ENCODE measurements around the gene SPSB4.

Gene SPSB4

DNA sequence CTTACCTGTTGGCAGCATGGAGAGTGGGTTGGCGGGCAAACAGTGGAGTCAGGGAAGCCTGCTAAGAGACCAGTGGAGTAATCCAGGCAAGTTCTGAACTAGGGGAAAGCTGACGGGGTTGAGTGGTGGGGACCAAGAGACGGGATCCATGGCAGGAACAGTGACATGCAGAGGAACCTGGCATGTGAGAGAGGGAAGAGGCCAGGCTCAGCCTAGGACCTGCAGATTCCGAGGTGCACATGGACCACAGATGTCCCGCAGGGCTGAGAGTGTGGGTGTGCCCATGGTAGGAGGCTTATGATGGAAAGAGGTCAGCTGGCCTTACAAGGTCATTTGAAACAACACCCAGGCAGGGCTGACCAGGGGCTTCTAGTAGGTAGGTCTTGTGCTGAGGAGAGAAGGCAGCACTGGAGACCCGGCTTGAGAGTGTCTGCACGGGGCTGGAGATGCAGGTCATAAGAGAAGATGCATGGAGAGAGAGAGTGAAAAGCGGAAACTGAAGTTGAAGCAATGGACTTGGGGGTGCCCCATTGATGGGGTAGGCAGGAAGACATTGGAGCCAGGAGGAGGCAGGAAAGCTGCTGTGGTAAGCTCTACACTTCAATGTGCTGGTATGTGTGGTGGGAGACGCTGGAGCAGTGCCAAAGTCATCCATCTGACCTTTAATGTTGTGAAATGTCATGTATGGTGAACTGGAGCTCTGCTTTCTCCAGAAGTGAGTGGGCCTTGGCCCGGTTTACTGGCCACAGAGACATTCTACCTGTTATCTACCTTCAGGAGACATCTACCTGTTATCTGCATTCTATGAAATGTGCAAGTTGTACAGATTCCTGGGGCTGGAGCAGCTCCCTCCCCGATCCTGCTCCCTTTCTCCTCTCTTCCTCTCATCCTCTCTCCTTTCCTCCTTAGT lies 4.6 kb downstream of the SPSB4 start:
- no peak for DNase-seq

DNA sequence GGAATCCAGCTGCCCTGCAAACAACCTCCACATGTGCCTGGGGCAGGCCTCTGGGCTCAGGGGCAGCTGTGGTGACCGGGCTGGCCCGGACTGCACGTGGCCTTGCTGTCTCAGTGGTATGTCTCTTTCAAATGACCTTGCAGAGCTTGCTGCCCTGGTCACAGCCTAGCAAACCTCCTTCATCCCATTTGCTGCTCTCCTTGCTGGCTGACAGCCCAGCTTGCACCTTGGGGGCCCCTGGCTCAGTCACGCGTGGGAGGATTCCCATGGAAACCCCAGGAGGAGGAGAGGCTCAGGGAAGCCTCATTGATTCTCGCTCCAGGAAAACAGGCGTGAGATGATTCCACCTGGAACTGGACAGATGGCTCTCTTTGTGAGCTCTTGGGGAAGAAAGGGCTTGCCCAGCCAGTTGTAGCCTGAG lies 5.6 kb downstream of the SPSB4 start:
- no peak for DNase-seq

DNA sequence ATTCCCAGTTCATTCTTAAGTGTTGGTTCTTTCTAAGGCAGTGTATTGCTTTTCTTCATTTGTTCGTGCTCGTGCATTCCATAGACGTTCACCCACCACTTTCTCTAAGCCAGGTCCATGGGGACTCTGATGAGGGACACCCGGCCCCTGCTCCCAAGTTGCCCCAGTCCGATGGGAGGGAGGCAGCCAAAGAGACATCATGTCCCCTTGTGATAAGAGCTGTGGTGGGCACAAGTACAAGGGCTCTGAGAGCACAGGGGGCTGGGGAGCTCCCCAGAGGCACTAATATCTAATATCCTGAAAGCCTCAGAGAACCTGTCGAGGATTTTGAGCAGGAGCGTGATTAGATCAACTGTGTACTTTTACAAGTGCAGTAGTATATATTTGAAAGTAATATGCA lies 6.3 kb downstream of the SPSB4 start:
- DNase-seq: no peak

DNA sequence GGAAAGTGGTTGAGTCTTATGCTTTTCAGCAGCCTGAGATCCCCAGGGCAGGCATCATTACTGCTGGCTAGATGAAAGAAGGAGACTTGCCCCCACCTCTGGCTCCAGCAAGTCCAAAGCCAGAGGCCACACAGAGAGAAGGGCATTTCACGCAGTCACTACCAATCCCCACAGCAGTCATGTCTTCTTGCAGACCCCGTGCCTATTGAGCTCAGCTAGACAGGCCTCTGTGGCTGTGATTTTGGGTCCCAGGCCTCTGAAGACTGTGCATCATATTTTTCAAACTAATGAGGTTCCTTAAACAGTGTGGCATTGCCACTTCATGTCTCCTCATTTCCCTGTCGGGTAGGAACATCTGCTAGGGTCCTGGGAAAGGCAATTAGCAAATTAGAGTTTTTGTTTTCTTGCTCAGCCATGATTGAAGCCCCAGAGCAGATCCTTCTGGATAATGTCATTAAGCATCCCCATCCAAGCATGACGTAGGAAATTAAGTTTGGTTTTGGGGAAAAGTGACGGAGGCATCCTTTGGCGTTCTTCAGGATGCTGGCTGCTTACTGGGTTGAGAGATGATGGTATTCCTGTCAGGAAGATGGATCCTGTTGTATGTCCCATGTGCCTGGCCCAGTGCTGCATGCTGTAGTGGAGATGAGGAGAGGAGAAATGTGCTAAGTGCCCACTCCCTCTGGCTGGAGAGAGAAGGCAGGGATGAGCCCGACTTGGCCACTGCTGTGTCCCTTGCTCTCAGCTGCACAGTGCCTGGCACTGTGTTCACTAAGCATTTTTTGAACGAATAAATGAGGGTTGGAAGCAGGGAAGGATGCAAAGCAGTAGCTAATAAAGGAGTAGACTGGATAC lies 7.0 kb downstream of the SPSB4 start:
- no peak for DNase-seq

DNA sequence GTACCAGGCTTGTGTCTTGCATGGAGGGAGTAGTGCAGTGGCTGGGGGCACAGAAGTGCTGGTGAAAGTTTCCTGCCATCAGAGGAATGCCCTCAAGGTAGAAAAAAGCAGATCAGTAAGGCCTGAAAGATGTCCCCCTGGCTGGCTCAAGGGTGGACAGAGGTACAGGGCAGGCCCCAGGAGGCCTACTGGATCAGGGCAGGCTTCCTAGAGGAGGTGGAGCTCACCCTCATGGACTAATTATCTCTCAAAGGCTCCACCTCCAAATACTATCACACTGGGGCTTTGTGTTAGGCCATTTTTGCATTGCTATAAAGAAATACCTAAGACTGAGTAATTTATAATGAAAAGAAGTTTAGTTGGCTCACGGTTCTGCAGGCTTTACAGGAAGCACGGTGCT lies 7.8 kb downstream of the SPSB4 start:
- no peak for DNase-seq

DNA sequence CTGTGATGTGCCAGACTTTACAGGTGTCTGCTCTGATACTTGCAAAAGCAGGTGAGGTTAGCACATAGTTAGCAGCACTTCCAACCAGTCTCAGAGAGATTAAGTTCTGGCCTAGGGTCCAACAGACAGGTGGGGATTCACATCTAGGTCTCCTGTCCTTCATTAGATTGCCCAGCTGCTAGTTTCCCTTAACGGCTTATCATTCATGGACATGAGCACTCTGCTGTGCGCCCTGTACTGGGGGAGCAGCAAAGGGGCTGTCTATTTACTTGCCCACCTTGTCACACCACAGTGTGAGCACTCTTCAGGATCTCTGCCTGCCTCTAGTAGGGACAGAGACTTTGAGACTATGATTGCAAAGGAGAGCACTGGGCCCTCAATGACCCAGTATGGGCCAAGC lies 8.7 kb downstream of the SPSB4 start:
- no peak for DNase-seq

DNA sequence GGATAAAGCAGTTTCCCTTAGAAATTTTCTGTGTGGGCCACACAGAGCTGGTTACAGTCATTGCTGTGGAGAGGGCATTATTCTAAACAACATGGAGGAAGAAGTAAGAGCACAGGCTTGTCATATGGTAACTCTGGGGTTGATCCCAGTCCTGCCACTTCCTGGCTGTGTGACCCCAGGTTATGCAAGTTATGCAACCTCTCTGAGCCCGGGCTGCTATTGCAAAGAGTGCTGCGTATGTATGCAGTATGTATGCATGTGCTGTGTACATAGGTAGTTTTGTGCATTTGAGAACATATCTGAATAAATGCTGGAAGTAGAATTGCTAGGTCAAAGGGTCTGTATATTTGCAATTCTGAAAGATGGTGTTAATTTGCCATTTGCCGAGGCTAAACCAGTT lies 9.2 kb downstream of the SPSB4 start:
- DNase-seq: no peak

DNA sequence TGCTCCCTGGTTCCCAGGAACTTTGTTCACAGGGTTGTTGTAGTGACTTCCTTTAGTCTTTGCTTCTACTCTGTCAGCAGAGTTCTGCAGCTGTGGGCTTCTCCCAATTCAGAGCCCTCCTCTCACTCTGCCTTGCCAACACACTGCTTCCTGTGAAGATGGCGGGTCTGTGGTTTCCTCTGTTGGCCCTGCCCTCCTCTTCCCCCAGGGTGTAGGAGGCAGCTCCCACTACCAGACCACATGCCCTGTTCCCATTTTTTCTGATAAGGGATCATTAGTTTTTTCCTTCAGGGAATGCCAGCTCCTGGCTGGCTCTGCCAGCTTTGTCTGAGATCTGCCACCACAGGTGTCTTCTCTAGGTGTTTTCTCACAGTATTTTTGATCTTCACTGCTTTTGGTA lies 12.7 kb downstream of the SPSB4 start:
- peak; percentile 2 for DNase-seq

DNA sequence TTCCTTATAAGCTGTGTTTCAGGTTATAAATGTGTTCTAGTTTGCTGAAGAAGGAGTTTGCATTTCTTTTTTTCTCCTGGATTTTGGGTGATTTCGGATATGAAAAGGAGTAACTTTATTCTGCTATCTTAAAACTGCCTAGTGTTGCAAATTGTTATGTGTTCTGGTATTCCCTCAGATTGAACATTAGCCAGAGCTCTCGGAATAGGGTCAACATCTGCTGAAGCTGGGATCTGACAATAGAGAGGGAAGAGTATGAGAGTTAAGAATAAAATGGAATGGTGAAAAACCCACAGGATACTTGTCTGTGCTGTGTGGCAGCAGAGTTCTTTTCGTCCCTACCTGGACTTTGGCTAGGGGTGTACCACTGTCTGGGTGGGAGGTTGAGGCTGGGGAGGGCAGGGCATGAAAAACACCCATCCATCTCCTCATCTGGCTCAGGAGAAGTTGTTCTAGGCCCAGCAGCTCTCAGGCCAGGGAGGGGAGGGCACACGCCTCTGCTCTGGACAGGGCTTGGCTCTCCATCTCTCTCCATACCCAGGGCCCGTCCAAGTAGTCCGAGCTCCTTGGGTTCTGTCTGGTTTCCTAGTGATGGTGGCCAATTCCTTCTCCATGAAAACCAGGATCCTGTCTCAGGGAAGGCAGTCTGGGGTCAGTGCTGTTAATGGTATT lies 13.2 kb downstream of the SPSB4 start:
- DNase-seq: no peak

DNA sequence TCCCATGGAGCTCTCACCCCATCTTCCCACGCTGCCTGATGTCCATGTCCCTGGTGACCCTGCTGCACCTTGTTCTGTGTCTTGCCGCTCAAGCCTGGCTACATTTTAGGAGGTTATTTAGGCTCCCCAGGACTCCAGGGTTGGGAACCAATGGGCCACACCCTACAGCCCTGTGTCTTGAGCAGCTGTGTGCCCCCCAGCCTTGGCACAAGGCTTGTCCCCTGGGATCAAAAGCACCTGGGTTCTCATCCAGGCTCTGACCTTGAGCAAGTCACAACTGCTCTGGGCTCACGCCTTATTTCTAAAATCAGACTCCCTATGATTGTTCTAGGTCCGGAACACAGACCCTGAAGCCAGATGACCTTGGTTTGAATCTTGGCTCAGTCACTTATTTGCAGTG lies 14.1 kb downstream of the SPSB4 start:
- no peak for DNase-seq

DNA sequence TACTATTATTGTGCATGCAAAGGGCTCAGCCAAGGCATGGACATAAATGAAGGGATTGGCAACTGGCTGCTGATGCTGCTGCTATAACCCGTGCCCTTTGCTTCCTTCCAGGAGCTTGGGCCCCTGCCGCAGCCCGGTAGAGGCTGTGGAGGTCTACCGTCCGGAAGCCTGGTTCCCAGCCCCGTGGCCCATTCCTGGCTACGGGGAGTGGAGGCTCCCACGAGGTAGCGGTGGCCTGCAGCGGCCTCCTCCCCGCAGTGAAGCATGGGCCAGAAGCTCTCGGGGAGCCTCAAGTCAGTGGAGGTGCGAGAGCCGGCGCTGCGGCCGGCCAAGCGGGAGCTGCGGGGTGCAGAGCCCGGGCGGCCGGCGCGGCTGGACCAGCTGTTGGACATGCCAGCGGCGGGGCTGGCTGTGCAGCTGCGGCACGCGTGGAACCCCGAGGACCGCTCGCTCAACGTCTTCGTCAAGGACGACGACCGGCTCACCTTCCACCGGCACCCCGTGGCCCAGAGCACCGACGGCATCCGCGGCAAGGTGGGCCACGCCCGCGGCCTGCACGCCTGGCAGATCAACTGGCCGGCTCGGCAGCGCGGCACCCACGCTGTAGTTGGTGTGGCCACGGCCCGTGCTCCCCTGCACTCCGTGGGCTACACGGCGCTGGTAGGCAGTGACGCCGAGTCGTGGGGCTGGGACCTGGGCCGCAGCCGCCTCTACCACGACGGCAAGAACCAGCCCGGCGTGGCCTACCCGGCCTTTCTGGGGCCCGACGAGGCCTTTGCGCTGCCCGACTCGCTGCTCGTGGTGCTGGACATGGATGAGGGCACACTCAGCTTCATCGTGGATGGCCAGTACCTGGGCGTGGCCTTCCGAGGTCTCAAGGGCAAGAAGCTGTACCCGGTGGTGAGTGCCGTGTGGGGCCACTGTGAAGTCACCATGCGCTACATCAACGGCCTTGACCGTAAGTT lies 15.0 kb downstream of the SPSB4 start:
- DNase-seq: no peak

DNA sequence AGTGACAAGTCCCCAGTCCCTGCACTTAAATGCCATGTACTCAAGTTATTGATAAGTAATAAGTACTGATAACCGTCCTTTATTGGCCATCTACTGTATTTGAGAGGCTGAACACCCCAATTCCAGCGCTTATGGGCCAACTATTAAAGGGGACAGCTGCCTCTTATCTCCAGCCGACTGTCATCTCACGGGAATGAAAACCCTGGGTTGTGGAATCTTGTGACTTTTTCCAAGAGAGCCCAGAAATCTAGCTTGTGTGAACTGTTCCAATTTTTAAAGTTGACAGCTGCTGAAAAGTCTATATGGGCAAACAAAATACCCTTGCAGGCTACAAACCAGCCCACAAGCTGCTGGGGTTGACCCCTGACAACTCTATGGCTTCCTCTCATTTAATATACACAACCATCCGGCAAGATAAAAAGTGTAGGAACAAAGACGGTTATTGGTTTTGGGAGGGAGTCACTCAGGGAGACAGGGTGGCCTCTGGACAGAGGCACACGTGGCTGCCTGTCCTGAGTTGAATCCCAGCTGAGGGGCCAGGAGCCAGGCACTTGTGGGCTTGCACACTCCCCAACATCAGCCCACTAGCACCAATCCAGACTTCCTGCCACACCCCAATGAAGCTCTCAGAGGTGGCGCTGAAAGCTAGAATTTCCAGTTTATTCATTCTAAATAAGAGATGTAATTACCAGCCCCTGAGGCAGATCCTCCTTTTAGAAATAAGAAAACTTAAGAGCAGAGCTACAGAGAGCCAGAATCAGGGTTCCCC lies 16.2 kb downstream of the SPSB4 start:
- DNase-seq: no peak

DNA sequence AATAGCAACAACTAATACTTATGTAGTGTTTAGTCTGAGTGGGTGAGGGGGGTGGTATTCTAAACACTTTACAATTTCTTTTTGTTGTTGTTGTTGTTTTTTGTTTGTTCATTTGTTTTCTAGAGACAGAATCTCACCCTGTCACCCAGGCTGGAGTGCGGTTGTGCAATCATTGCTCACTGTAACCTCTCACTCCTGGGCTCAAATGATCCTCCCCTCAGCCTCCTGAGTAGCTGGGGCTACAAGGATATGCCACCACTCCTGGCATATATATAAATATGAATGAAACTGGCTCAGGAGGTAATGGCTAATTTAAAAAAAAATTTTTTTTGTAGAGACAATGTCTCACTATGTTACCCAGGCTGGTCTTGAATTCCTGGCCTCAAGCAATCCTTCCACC lies 19.1 kb downstream of the SPSB4 start:
- no peak for DNase-seq

DNA sequence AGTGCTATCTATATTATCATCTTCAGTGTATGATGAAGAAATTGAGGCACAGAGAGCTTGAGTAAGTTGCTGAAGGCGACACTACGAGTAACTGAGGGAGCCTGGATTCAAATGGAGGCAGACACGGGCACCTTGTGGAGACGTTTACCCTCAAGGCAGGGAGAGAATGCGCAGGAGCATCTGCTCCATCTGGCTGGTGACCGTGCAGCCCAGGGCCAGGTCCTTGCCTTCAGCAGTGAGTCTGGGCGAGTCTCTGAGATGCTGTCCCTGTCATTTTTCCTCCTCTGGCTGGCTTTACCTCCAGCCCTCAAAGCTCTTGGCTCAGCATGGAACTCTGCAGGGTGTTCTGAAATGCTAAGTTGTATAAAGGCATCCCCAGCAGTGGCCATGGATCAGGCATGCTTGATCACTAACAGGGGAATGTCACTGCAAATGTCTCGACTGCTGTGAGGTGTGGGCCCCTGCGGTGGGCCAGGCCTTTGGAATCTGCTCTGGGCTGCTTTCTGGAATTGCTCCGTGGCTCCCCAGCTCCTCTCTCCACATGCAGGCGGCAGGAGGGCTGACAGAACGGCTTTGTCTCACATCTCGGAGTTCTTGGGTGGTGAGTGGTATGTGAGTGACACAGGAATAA lies 19.7 kb downstream of the SPSB4 start:
- no peak for DNase-seq

DNA sequence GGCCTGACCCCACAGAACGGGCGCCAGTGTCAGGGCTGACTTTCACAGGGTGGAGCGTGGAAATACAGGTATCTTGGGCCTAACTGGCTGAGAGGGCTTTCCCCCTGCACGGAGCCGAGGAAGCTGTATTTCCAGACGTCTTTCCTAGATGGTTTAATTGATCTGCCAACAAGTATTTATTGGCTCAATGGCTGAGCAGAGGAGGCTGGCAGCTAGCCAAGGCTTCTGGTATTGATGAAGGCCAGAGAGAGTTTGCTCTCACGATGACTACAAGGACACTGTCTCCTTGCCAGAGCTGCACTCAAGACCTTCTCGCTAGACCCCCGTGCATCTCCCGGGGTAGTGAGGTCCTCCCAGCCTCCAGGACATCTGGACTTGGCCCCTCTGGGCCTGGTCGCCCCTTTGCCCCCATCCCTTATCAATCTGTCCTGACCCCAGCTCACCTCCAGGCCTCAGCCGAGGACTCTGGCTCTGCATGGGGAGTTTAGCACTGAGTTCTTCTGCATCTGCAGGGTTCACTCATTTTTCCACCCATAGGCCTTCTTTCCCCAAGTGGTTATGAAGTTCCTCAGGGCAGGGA lies 20.6 kb downstream of the SPSB4 start:
- no peak for DNase-seq

DNA sequence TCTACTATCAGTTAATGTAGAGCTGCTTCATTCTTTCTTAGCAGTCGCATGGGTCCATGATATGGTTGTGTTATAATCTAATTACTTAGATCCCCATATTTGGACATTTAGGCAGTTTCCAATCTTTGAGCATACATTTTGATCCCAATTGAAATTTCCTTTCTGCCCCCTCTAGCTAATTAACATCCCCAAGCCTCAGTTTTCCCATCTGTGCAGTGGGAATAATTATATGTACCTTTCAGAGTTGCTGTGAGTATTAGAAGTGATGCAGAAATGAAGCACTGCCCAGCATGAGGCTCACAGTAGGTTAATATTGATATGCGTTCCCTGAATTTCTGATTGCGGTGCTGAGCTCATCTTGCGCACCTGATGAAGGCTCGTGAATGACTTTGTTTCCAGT lies 21.8 kb downstream of the SPSB4 start:
- DNase-seq: no peak

DNA sequence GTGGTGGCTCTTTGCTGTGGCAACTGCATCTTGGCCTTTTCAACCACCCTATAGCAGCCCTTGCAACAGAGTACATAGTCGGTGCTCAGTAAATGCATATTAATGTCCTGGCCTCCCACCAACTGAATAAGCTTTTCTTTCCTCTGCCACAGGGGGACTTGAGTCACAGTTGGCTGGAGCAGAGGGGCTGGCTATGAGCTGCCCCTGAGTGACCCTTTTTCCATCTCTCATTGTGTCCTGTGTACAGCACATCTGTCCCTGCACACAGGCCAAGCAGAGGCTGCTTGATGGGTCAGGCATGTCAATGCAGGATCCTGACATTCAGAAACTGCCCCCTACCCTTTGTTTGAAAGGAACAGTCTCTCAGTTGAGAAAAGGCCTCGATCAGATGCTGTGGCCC lies 22.4 kb downstream of the SPSB4 start:
- no peak for DNase-seq

DNA sequence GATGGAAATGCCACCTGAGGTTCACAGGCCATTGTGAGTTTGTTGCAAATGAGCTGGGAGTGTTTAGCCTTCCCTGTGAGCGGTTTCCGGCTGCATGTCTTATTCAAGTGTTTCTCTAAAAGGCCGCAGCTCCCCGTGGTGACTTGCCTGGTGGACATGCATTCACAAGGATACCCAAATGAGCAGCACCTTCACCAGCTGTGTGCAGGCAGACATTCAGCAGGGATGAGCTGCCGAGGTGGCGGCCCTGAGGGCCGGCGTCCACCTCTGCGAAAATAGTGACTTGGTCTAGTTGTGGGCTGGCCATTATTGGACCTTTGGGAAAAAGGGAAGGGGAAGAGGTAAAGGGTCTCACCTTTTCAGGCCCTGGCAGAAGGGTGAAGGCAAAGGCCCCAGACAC lies 23.4 kb downstream of the SPSB4 start:
- no peak for DNase-seq

DNA sequence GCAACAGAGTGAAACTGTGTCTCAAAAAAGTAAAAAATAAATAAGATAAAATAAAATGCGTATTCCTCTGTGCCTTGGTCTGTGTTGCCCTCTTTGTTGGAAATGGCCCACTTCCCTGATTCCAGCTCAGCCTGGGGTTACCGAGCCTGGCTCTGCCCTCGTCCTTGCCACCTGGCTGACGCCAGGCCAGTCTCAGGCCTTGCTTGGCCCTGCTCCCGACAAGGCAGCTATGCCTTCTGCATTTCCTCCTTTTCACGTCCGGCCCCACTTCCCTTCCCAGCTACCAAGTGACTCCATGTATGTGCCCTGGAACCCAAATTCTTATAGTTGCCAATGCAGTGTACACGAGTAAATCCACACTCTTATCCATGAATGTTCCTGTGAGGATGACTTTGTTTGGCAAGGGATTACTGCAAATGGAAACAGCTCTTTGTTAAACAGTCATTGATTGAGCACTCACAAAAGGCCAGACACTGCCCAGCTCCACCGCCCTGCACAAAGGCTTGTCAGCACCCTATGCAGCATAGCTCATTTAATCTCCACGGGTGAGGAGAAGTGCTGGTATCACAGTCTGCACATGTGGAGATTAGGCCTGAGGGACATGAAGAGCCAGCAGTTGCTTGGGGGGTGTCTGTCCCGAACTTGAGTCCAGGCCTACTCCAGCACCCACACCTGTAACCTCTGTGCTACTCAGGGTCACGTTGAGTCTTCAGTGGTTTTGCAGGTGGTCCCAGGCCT lies 25.1 kb downstream of the SPSB4 start:
- DNase-seq: no peak

All from CD4-positive, alpha-beta T cell treated with Interleukin-10 for 1 hour (primary cell).